ENCODE measurements around the gene FRAT1. TPM values are rescaled to one million over a fixed set of nuclear protein-coding genes. Genes with fewer than 3 reads are reported as not detected.

The FRAT1 gene
- total RNA-seq, 1 experiment from 2014 or later = 1.7 TPM

DNA sequence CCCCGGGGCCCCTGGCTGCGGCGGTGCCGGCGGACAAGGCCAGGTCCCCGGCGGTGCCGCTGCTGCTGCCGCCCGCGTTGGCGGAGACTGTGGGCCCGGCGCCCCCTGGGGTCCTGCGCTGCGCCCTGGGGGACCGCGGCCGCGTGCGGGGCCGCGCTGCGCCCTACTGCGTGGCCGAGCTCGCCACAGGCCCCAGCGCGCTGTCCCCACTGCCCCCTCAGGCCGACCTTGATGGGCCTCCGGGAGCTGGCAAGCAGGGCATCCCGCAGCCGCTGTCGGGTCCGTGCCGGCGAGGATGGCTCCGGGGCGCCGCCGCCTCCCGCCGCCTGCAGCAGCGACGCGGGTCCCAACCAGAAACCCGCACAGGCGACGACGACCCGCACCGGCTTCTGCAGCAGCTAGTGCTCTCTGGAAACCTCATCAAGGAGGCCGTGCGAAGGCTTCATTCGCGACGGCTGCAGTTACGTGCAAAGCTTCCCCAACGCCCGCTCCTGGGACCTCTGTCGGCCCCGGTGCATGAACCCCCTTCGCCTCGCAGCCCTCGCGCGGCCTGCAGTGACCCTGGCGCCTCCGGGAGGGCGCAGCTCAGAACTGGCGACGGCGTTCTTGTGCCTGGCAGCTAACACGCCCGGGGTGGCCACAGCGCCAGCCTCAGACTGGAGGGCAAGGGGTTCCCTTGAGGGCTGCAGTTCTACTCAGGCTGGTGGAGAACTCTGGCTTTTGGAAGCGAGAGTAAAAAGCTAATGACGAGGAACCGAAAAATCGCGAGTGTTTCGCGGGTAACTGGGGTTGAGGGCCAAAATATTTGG lies 804 bp downstream of the FRAT1 start:
- intact Hi-C loops (cut with micrococcal nuclease) = loop anchor here (2.0 kb wide), 1 partner anchor 27 kb away; the partner anchor contains the start of gene ARHGAP19
- Histone ChIP-seq H3K79me2 (ENCODE audit: insufficient read depth, low read length) (no peaks in the 10 kb centered on the region), H3K36me3 (ENCODE audit: control insufficient read depth in 1 of 2, insufficient read depth in 2 of 2, low read length in 2 of 2) (no peaks in the 10 kb centered on the region), H3K4me3 (replicated peaks in 1 of 2; ENCODE audit: low read depth in 1 of 2, low read length in 2 of 2) (no peak overlapping the region; a peak in 1 of 4 replicates), H3K4me2 (ENCODE audit: low read length) (peak overlapping the region; percentile 90; the same call in 1 of the 2 replicates), H4K20me1 (ENCODE audit: insufficient read depth) (no peaks in the 10 kb centered on the region), H2AFZ (ENCODE audit: low read depth, low read length, poor library complexity, severe bottlenecking) (no peak overlapping the region), H3K9me2 (ENCODE audit: insufficient read depth) (no peaks in the 10 kb centered on the region), H3K9ac (ENCODE audit: low read length) (no peak overlapping the region), H3K4me1 (ENCODE audit: control insufficient read depth in 1 of 2, insufficient read depth in 2 of 2, low read length in 2 of 2) (peaks cover 0 to 8% of the 10 kb centered on the region in 2 experiments; a peak in 3 of 4 replicates), H3K27me3 (ENCODE audit: insufficient read depth, low read length) (no peaks in the 10 kb centered on the region), H3K27ac (ENCODE audit: low read depth, low read length) (peak overlapping the region; percentile 85; the same call in 1 of the 2 replicates), H3K9me3 (ENCODE audit: control insufficient read depth in 1 of 2, insufficient read depth in 1 of 2, low read depth in 1 of 2, low read length in 2 of 2) (no peaks in the 10 kb centered on the region)
- no TSS peak for BruUV-seq (replicated peaks)
- ChIA-PET POLR2A (interaction anchor here (1.0 kb wide), 1 partner anchor 9 kb away, joined by 3 read pairs; no protein-coding TSS in a partner anchor), RAD21 (ENCODE audit: low non-redundant PET in 1 of 2, low total read pairs in 2 of 2, uncharacterized antibody in 2 of 2, unreplicated experiment in 2 of 2) (no interaction called here), CTCF (no interaction called here)
- ATAC-seq (no peak), DNase-seq (ENCODE audit: low read depth, low spot score) (no peak)
- TF ChIP-seq, protein P1, sequence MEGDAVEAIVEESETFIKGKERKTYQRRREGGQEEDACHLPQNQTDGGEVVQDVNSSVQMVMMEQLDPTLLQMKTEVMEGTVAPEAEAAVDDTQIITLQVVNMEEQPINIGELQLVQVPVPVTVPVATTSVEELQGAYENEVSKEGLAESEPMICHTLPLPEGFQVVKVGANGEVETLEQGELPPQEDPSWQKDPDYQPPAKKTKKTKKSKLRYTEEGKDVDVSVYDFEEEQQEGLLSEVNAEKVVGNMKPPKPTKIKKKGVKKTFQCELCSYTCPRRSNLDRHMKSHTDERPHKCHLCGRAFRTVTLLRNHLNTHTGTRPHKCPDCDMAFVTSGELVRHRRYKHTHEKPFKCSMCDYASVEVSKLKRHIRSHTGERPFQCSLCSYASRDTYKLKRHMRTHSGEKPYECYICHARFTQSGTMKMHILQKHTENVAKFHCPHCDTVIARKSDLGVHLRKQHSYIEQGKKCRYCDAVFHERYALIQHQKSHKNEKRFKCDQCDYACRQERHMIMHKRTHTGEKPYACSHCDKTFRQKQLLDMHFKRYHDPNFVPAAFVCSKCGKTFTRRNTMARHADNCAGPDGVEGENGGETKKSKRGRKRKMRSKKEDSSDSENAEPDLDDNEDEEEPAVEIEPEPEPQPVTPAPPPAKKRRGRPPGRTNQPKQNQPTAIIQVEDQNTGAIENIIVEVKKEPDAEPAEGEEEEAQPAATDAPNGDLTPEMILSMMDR (IDR thresholded peaks at IDR 0.05 in 2 of 3, conservative IDR thresholded peaks at IDR 0.05 in 1 of 3; ENCODE audit: borderline replicate concordance in 1 of 3, insufficient read depth in 1 of 3, low read depth in 2 of 3, low read length in 2 of 3) = no peak
- peak; percentile 5; the same call in 1 of the 2 replicates for TF ChIP-seq ZFX (IDR thresholded peaks at IDR 0.05)
- TF ChIP-seq FOSL1 (IDR thresholded peaks at IDR 0.05; ENCODE audit: low read depth) = no peak
- no peak for TF ChIP-seq POLR2A (IDR thresholded peaks at IDR 0.05; ENCODE audit: borderline replicate concordance, extremely low read depth, insufficient read depth, insufficient read length)
- no peak for TF ChIP-seq ELF1 (IDR thresholded peaks at IDR 0.05; ENCODE audit: borderline replicate concordance, low read depth)
- TF ChIP-seq, protein P2, sequence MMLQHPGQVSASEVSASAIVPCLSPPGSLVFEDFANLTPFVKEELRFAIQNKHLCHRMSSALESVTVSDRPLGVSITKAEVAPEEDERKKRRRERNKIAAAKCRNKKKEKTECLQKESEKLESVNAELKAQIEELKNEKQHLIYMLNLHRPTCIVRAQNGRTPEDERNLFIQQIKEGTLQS (IDR thresholded peaks at IDR 0.05) = no peak
- TF ChIP-seq SIN3A (IDR thresholded peaks at IDR 0.05; ENCODE audit: low read depth) = no peak

All from HCT116 (cell line).